K562 (cell line): ENCODE data around the gene CERS6.

Source experiments
- EP300 ChIP-seq: IDR thresholded peaks from 2 replicates; pipeline ENCODE4 v1.6.1; 2012; ENCODE audit warnings: low read length, improper control_type of control experiment
- MCM7 ChIP-seq, 2 experiments: fragments of 450-650 bp; IDR thresholded peaks; 2 replicates each; pipeline ENCODE4 v1.6.1; 2016 to 2018
- NFXL1 ChIP-seq: fragments of 450-650 bp; formaldehyde crosslinking; IDR thresholded peaks from 2 replicates; pipeline ENCODE4 v1.4.0; 2021; ENCODE audit warnings: mild to moderate bottlenecking
- STAT5A ChIP-seq: IDR thresholded peaks from 2 replicates; pipeline ENCODE4 v1.6.1; 2012; ENCODE audit warnings: low read length, inconsistent platforms, borderline replicate concordance
- TGIF2 ChIP-seq: sonication (generic); formaldehyde crosslinking; IDR thresholded peaks from 2 replicates; pipeline ENCODE4 v1.8.1; 2022; ENCODE audit warnings: mild to moderate bottlenecking, missing genetic modification reagents, moderate library complexity
- U2AF2 ChIP-seq: fragments of 200-400 bp; formaldehyde crosslinking; optimal IDR thresholded peaks from 2 replicates; pipeline ENCODE3; 2017; ENCODE audit warnings: low read depth, mild to moderate bottlenecking, low read length

GRCh38 chr2:168705534-168706470 is 249.7 kb downstream of the CERS6 start:
- TF ChIP-seq TGIF2 (CRISPR knock-in tag) (no peak), EP300 (no peak), STAT5A (no peak), U2AF2 (no peak), NFXL1 (CRISPR knock-in tag) (no peak), MCM7 (IDR thresholded peaks at IDR 0.05) (no peak)
